ENCODE results near the gene MTMR4.

Gene MTMR4

GRCh38 chr17:58480090-58480489, 34.3 kb downstream of the MTMR4 start:
- TF ChIP-seq CTCF (IDR thresholded peaks at IDR 0.05; ENCODE audit: low read length, missing control alignments) = no peak
- no peak for DNase-seq (ENCODE audit: low read depth)
- no peak overlapping the region for H3K4me3 ChIP-seq (replicated peaks; ENCODE audit: low read depth, low read length)

GRCh38 chr17:58476812-58477211, 37.6 kb downstream of the MTMR4 start:
- no peak for DNase-seq (ENCODE audit: low read depth)
- no peak overlapping the region for H3K4me3 ChIP-seq (replicated peaks; ENCODE audit: low read depth, low read length)
- no peak for TF ChIP-seq CTCF (IDR thresholded peaks at IDR 0.05; ENCODE audit: low read length, missing control alignments)

- no peak overlapping the region for H3K4me3 ChIP-seq (replicated peaks; ENCODE audit: low read depth, low read length)
- no peak for TF ChIP-seq CTCF (IDR thresholded peaks at IDR 0.05; ENCODE audit: low read length, missing control alignments)
- no peak for DNase-seq (ENCODE audit: low read depth)
These were observed 38.5 kb downstream of the MTMR4 start for GRCh38 chr17:58475985-58476384.

- no peak for DNase-seq (ENCODE audit: low read depth)
- H3K4me3 ChIP-seq (replicated peaks; ENCODE audit: low read depth, low read length) = no peak overlapping the region
- no peak for TF ChIP-seq CTCF (IDR thresholded peaks at IDR 0.05; ENCODE audit: low read length, missing control alignments)
These were observed 44.1 kb downstream of the MTMR4 start for GRCh38 chr17:58470356-58470755.

GRCh38 chr17:58468944-58469343, 45.5 kb downstream of the MTMR4 start:
- no peak overlapping the region for H3K4me3 ChIP-seq (replicated peaks; ENCODE audit: low read depth, low read length)
- no peak for TF ChIP-seq CTCF (IDR thresholded peaks at IDR 0.05; ENCODE audit: low read length, missing control alignments)

GRCh38 chr17:58455491-58455890, 58.9 kb downstream of the MTMR4 start:
- no peak overlapping the region for H3K4me3 ChIP-seq (replicated peaks; ENCODE audit: low read depth, low read length)
- DNase-seq (ENCODE audit: low read depth) = no peak

More at GRCh38 chr17:58468944-58469343, 45.5 kb downstream of the MTMR4 start:
- no peak for DNase-seq (ENCODE audit: low read depth)

More at GRCh38 chr17:58455491-58455890, 58.9 kb downstream of the MTMR4 start:
- TF ChIP-seq CTCF (IDR thresholded peaks at IDR 0.05; ENCODE audit: low read length, missing control alignments) = no peak
